KOPT-K1 (cell line): ENCODE data around the gene GTF2H2C.
"Not testable (repeated sequence)": the region's sequence is repeated elsewhere in the genome, so short reads cannot be mapped to it uniquely, and the experiment has no call there.

Experiments used
- H3K27ac ChIP-seq: fragments of 200-600 bp; sonication (generic); 2 replicates; pipeline ENCODE4 v1.5.1; 2016; ENCODE audit warnings: antibody characterized with exemption, mild to moderate bottlenecking, low read depth, low read length; ENCODE audit not compliant: poor library complexity, severe bottlenecking
- H3K36me3 ChIP-seq: fragments of 200-600 bp; sonication (generic); 2 replicates; pipeline ENCODE4 v1.5.1; 2017; ENCODE audit warnings: antibody characterized with exemption, mild to moderate bottlenecking, low read length, moderate library complexity; ENCODE audit not compliant: insufficient read depth
- H3K9me3 ChIP-seq: fragments of 200-600 bp; sonication (generic); 2 replicates; pipeline ENCODE4 v1.5.1; 2017; ENCODE audit warnings: antibody characterized with exemption, low read length, mild to moderate bottlenecking; ENCODE audit not compliant: insufficient read depth, poor library complexity, severe bottlenecking

Gene GTF2H2C

GRCh38 chr5:69559908-69560330 lies at the start of gene GTF2H2C:
GTF2H2C (plus strand) TSS chr5:69560191; CDS start chr5:69565133, 4,942 bp downstream.
- not testable (repeated sequence) for H3K36me3 ChIP-seq, H3K9me3 ChIP-seq
- peak within 1 kb of the TSS; percentile 50 for H3K27ac ChIP-seq

DNA sequence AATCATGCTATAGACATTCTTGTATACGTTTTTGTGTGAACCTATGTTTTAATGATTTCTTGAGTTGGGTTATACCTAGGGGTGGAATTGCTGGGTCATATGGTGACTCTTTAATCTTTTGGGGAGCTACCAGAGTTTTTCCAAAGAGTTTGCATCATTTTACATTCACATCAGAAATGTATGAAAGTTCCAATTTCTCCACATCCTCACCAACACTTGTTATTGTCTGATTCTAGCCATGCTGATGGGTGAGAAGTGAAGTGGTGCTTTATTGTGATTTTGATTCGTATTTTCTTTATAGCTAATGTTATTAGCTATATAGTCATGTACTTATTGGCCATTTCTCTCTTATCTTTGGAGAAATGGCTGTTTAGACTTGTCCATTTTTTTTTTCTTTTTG lies 49.3 kb upstream of the GTF2H2C start:
- Histone ChIP-seq H3K27ac (no peak overlapping the region), H3K36me3 (no peaks in the 10 kb centered on the region), H3K9me3 (no peaks in the 10 kb centered on the region)

- H3K9me3 ChIP-seq = no peaks in the 10 kb centered on the region
- H3K27ac ChIP-seq = no peak overlapping the region
- H3K36me3 ChIP-seq = no peaks in the 10 kb centered on the region
Measured at GRCh38 chr5:69512740-69513260, 47.2 kb upstream of the GTF2H2C start.

- H3K36me3 ChIP-seq, H3K9me3 ChIP-seq, H3K27ac ChIP-seq: not testable (repeated sequence)
Measured at GRCh38 chr5:69515570-69515969, 44.4 kb upstream of the GTF2H2C start.

DNA sequence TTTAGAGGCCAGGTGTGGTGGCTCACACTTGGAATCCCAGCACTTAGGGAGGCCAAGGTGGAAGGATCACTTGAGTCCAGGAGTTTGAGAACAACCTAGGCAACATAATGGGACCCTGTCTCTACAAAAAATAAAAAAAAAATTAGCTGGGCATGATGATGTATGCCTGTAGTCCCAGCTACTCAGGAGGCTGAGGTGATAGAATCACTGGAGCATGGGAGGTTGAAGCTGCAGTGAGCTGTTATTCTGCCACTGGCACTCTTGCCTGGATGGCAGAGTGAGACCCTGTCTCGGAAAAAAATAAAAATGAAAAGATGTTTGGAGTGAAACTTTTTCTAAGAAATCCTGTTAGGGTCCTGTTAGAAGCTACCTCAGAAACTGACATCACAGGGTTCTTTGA lies 43.2 kb upstream of the GTF2H2C start:
- no peaks in the 10 kb centered on the region for H3K36me3 ChIP-seq
- no peaks in the 10 kb centered on the region for H3K9me3 ChIP-seq
- no peak overlapping the region for H3K27ac ChIP-seq

- Histone ChIP-seq H3K36me3 (no peaks in the 10 kb centered on the region), H3K9me3 (no peaks in the 10 kb centered on the region), H3K27ac (no peak overlapping the region)
Measured at GRCh38 chr5:69517763-69518212, 42.2 kb upstream of the GTF2H2C start.

- no peak overlapping the region for H3K27ac ChIP-seq
- H3K9me3 ChIP-seq = no peaks in the 10 kb centered on the region
- H3K36me3 ChIP-seq = no peaks in the 10 kb centered on the region
Measured at GRCh38 chr5:69519285-69519684, 40.7 kb upstream of the GTF2H2C start.

- no peaks in the 10 kb centered on the region for H3K9me3 ChIP-seq
- H3K36me3 ChIP-seq = no peaks in the 10 kb centered on the region
- no peak overlapping the region for H3K27ac ChIP-seq
Measured at GRCh38 chr5:69522035-69522434, 38.0 kb upstream of the GTF2H2C start.

- Histone ChIP-seq H3K9me3 (no peaks in the 10 kb centered on the region), H3K36me3 (no peaks in the 10 kb centered on the region), H3K27ac (no peak overlapping the region)
Measured at GRCh38 chr5:69525490-69525889, 34.5 kb upstream of the GTF2H2C start.

- H3K36me3 ChIP-seq = no peaks in the 10 kb centered on the region
- no peak overlapping the region for H3K27ac ChIP-seq
- H3K9me3 ChIP-seq = no peaks in the 10 kb centered on the region
Measured at GRCh38 chr5:69526660-69527059, 33.3 kb upstream of the GTF2H2C start.

GRCh38 chr5:69527128-69527770 lies 32.7 kb upstream of the GTF2H2C start:
- Histone ChIP-seq H3K9me3 (no peaks in the 10 kb centered on the region), H3K36me3 (no peaks in the 10 kb centered on the region), H3K27ac (no peak overlapping the region)

DNA sequence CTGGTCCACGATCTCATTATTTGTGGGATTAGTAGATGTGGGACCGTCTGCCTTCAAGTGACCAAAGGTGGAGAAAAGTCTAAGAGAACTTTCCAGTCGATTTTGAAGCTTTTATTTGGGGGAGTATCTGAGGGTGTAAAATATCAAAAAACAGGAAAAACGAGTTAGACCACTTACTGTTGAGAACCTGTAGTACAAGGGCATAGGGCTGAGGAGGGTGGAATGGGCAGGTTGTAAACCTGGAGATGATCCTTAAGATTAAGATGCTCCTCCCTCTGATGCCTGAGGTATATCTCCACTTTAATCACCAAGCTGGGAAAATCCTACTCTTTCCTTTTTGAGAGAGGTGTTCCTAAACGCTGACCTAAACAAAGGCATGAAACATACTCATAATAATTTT lies 32.0 kb upstream of the GTF2H2C start:
- Histone ChIP-seq H3K27ac (no peak overlapping the region), H3K9me3 (no peaks in the 10 kb centered on the region), H3K36me3 (no peaks in the 10 kb centered on the region)

GRCh38 chr5:69528609-69529008 lies 31.4 kb upstream of the GTF2H2C start:
- no peak overlapping the region for H3K27ac ChIP-seq
- H3K36me3 ChIP-seq = no peaks in the 10 kb centered on the region
- H3K9me3 ChIP-seq = no peaks in the 10 kb centered on the region

- H3K36me3 ChIP-seq = no peaks in the 10 kb centered on the region
- H3K27ac ChIP-seq = no peak overlapping the region
- no peaks in the 10 kb centered on the region for H3K9me3 ChIP-seq
Measured at GRCh38 chr5:69530561-69531405, 29.2 kb upstream of the GTF2H2C start.

- no peaks in the 10 kb centered on the region for H3K9me3 ChIP-seq
- H3K27ac ChIP-seq = no peak overlapping the region
- H3K36me3 ChIP-seq = no peaks in the 10 kb centered on the region
Measured at GRCh38 chr5:69531406-69531801, 28.6 kb upstream of the GTF2H2C start.
